GM18520 (cell line): ENCODE results near the gene VEGFA.
A peak's percentile ranks its signal among the peaks of the same experiment; 100 is the strongest.
"Not testable (repeated sequence)": the region's sequence is repeated elsewhere in the genome, so short reads cannot be mapped to it uniquely, and the experiment has no call there.

Experiments used
- ATAC-seq: cut with Tn5 transposase; IDR thresholded peaks from one replicate; pipeline ENCODE4 v1.9.1; 2021; ENCODE audit not compliant: unreplicated experiment

VEGFA gene

GRCh38 chr6:43801495-43802181, 31.6 kb downstream of the VEGFA start:
- no peak for ATAC-seq

- ATAC-seq: no peak
Observed at GRCh38 chr6:43803055-43803782, 33.2 kb downstream of the VEGFA start.

GRCh38 chr6:43803783-43804549, 34.0 kb downstream of the VEGFA start:
- ATAC-seq: peak; percentile 39

GRCh38 chr6:43804550-43805223, 34.7 kb downstream of the VEGFA start:
- ATAC-seq: no peak

- ATAC-seq: no peak
Observed at GRCh38 chr6:43805699-43806042, 35.7 kb downstream of the VEGFA start.

- ATAC-seq: no peak
Observed at GRCh38 chr6:43806043-43806757, 36.2 kb downstream of the VEGFA start.

- no peak for ATAC-seq
Observed at GRCh38 chr6:43806758-43807227, 36.8 kb downstream of the VEGFA start.

- no peak for ATAC-seq
Observed at GRCh38 chr6:43807228-43808061, 37.4 kb downstream of the VEGFA start.

GRCh38 chr6:43808412-43808811, 38.4 kb downstream of the VEGFA start:
- ATAC-seq: no peak

- no peak for ATAC-seq
Observed at GRCh38 chr6:43809417-43810305, 39.6 kb downstream of the VEGFA start.

GRCh38 chr6:43810965-43811732, 41.1 kb downstream of the VEGFA start:
- no peak for ATAC-seq

GRCh38 chr6:43811733-43812099, 41.7 kb downstream of the VEGFA start:
- no peak for ATAC-seq

- ATAC-seq: no peak
Observed at GRCh38 chr6:43812850-43813578, 43.0 kb downstream of the VEGFA start.

- ATAC-seq: no peak
Observed at GRCh38 chr6:43814111-43814510, 44.1 kb downstream of the VEGFA start.

GRCh38 chr6:43814865-43815264, 44.9 kb downstream of the VEGFA start:
- no peak for ATAC-seq

- ATAC-seq: no peak
Observed at GRCh38 chr6:43817192-43817591, 47.2 kb downstream of the VEGFA start.

- not testable (repeated sequence) for ATAC-seq
Observed at GRCh38 chr6:43818973-43819372, 49.0 kb downstream of the VEGFA start.
